Left ventricle myocardium superior (tissue), 1 donor: ENCODE data around the gene MAP3K5. TPM values are rescaled to one million over a fixed set of nuclear protein-coding genes. Genes with fewer than 3 reads are reported as not detected.
"Not testable (repeated sequence)": the region's sequence is repeated elsewhere in the genome, so short reads cannot be mapped to it uniquely, and the experiment has no call there.

Experiments used
- ATAC-seq: fragments of 200-7000 bp; cut with Tn5 transposase; one replicate; pipeline ENCODE4 v1.9.1; 2020; ENCODE audit warnings: mild to moderate bottlenecking, moderate library complexity
- DNase-seq: peaks from one replicate; pipeline ENCODE4 v3.0.0-alpha.2; 2020
- intact Hi-C: fragments of 100-400 bp; cut with micrococcal nuclease; formaldehyde crosslinking; loops from one replicate; pipeline ENCODE4 v1.11.0; 2022
- total RNA-seq: library from RNA; stranded (reverse); fragmentation: NEBNext Ultra II Directional; extraction: Animal tissue kit (Norgen Biotek cat#: 25700); gene quantifications from one replicate; pipeline ENCODE4 v1.2.1, GENCODE V29; 2021
- donor health status: DM: no; HTN: yes; CAD: no; lungs with severe emphysema.

The MAP3K5 gene
- total RNA-seq, 1 donor from 2014 or later: 38.5 TPM

GRCh38 chr6:136775081-136775480 is 17.2 kb downstream of the MAP3K5 start:
- no peak for ATAC-seq
- DNase-seq: no peak
- intact Hi-C loops: no loop called here

GRCh38 chr6:136774228-136775041 is 17.8 kb downstream of the MAP3K5 start:
- intact Hi-C loops: no loop called here
- ATAC-seq: no peak

DNA sequence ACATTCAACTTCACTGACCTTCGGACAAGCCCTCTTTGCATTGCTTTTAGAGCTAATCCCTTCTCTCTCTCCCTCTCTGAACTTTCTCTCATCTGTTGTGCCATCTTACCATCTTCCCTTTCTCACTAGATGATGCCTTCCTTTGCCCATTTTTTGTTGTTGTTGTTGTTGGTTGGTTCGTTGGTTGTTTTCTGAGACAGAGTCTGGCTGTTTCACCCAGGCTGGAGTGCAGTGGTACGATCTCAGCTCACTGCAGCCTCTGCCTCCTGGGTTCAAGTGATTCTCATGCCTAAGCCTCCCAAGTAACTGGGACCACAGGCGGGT is 18.8 kb downstream of the MAP3K5 start:
- DNase-seq (no peak), ATAC-seq (peak; percentile 5)
- intact Hi-C loops: no loop called here

More at GRCh38 chr6:136774228-136775041, 17.8 kb downstream of the MAP3K5 start:
- DNase-seq: no peak

DNA sequence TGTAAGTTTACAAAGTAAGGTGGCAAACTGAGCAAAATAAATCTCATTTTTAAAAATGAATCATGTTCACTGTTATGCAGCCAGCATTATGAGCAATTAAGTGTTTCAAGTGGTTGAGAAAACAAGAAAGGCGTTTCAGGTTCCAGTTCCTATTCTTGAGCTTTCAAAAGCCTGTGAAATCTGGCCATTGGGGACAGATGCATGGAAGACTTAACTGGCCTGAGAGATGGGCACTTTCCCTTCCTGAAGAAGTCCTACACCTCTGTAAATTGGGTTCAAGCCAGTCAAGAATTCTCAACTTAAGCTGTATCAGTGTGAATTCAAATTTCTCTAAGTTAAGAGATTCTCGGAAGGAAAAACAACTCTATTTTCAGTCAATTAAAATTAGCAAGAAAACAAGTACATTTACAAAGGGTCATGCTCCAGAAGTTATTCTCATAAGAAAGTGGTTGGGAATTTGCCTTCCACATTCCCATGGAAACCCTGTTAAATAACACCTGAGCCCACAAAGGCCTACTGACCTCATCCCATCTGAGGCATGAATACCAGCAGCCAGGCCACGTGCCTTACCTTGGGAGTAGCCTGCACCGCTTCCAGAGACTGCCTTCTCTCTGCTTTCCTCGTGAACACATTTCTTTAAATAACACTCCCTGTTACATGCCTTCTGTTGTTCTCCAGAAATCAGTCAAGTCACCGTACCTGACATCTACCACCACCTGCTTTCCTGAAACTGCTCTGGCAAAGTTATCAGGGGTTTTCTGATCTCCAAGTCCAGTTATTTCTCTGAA is 19.4 kb downstream of the MAP3K5 start:
- DNase-seq (peak; percentile 56), ATAC-seq (peak; percentile 85)
- intact Hi-C loops: no loop called here

GRCh38 chr6:136771306-136771705 is 21.0 kb downstream of the MAP3K5 start:
- intact Hi-C loops: no loop called here
- no peak for ATAC-seq
- no peak for DNase-seq

DNA sequence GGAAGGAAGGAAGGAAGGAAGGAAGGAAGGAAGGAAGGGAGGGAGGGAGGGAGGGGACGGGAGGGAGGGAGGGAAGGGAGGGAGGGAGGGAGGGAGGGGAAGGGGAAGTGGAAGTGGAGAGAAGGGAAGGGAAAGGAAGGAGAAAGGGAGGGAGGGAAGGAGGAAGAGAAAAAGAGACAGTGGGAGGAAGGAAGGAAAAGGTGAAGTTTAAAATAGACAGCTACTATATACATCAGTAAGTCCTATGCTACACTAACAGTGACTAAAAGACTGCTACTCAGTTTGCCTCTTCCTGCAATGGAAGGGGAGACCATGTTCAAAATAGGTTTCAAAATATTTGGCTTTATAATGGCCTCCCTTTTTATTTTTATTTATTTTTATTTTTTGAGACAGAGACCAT is 22.5 kb downstream of the MAP3K5 start:
- DNase-seq (no peak), ATAC-seq (no peak)
- intact Hi-C loops: no loop called here

DNA sequence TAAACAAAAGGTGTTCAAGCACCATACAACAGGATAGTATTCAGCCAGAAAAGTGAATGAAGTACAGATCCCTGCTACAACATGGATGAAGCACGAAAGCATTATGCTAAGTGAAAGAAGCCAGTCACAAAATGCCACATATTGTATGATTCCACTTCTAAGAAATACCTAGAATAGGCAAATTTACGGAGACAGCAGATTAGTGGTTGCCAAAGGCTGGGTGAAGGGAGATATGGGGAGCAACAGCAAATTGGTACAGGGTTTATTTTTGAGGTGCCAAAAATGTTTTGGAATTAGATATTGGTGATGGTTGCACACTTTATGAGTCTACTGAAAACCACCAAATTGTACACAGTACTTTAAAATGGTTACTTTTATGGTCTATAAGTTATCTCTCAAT is 23.2 kb downstream of the MAP3K5 start:
- intact Hi-C loops: no loop called here
- DNase-seq (no peak), ATAC-seq (no peak)

- DNase-seq (no peak), ATAC-seq (no peak)
- intact Hi-C loops: no loop called here
Measured at GRCh38 chr6:136767570-136768309, 24.5 kb downstream of the MAP3K5 start.

GRCh38 chr6:136767103-136767502 is 25.2 kb downstream of the MAP3K5 start:
- no peak for DNase-seq
- ATAC-seq: no peak
- intact Hi-C loops: no loop called here

GRCh38 chr6:136766274-136766673 is 26.0 kb downstream of the MAP3K5 start:
- intact Hi-C loops: no loop called here
- DNase-seq (no peak), ATAC-seq (peak; percentile 23)

DNA sequence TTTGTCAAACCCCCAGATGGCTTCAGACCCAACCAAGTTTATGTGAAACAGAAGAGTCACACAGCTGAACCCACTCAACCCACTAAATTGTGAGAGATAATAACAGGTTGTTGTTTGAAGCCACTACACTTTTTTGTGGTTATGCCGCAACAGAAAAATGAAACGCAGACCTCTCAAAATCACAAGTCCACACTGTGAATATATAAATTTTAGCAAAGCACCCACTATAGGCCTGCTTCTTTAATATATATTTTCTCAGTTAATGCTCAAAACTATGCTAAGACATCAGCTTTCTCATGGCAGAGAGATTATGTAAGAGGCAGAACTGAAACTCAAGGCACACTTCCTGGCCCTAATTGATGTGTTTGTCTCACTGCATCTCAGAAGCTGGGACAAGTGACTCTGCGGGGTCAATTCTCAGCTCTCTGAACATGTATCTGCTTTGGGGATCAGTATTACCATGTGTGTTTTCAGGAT is 27.7 kb downstream of the MAP3K5 start:
- ATAC-seq (no peak), DNase-seq (no peak)
- intact Hi-C loops: no loop called here

GRCh38 chr6:136763716-136764516 is 28.4 kb downstream of the MAP3K5 start:
- DNase-seq (no peak), ATAC-seq (no peak)
- intact Hi-C loops: no loop called here

DNA sequence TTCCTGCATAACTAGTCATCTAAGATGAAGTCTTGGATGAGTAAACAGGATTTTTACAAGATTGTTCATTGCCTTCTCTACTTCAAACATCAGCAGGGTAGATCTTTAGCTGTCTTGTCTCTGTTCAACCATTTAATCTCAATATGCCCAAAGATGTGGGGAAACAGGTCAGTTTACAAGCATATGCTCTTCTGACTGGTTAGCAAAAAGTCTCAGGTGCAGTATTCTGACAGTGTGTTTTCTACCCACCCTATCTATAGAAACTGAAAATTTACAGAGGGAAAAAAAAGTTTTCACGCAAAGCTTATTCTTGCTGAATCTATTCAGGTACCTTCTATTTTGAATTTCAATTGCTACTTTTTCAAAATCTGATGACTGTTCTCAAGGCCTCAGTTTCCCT is 29.0 kb downstream of the MAP3K5 start:
- intact Hi-C loops: no loop called here
- ATAC-seq: no peak
- no peak for DNase-seq

DNA sequence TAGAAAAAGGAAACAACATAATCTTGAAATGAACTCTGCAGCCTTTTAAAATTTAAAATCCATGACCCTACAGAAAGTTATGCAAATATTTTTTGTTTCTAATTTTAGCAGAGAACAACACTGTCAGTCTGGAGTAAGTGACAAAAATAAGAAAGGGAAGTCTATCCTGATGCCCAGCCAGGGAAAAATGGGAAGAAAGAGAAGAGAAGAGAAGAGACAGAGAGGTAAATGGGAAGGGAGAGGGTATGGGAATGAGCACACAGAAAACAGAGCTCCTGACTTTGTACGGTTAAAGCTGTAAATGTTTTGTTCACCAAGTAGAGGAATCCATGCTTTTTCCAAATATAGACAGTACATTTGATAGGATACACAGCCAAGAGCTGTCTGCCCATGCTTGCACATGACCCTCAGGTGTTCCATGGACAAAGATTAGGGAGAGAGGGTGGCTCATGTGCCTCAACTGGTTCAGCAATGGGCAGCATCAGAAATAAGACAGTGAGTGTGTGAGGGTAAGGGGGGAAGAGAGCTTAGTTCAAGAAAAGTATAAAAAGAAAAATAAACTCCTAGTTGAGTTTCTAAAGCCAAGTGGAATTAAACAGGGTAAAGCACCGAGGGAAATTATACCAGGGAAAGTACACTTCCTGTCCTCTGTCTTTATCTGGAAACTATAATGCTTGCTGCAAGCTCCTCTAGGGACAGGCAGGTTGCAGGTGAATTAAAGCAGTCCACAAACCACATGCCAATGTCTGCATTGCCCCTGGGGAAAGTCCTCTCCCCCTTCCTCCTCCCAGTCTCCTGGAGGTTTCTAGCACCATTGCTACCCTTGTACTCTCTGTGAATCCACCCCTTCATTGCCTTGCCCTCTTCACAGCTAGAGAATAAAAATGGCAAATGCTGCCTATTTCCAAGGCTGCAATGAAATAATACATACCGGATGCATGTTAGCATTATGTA is 30.0 kb downstream of the MAP3K5 start:
- DNase-seq (no peak), ATAC-seq (peak; percentile 84)
- intact Hi-C loops: no loop called here

DNA sequence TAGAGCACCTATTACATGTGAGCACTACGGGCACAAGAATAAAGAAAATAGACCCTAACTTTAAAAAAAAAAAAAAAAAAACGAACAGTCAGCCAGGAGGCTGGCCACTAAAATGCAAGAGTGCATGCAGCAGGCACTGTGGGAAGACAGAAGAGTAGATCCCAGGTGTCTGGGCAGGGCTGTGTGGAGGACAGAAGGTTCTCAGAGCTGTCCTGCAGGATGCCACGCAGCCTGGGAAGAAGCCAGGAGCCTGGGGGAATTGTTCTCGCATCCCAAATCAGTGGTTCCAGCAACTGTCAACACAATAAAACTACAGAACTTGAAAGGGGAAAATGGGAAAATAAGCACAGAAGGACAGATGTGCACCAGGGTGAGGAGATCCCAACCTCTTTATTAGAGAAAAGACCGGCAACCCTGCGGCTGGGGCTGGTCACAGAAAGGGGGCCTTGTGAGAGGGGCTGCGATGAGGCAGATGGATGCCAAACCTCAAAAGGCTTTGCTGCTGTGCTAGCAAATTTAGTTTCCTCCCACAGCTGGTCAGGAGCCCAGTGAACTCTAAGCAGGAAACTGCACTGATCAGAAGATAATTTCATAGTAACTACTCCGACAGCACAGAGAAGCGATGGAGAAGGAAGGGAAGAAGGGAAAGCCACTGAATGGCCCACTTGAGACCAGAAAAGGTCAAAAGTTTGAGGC is 30.9 kb downstream of the MAP3K5 start:
- ATAC-seq (peak; percentile 66), DNase-seq (peak; percentile 58)
- intact Hi-C loops: no loop called here

DNA sequence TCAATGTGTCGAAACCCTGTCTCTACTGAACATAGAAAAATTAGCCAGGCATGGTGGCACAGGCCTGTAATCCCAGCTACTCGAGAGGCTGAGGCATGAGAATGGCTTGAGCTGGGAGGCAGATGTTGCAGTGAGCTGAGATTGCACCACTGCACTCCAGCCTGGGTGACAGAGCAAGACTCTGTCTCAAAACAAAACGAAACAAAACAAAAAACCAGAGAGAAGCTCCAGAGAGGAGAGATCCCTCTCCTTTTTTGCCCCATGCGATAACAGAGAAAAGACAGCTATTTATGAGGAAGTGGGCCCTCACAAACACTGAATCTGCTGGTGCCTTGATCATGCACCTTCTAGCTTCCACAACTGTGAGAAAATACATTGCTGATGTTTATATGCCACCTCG is 31.5 kb downstream of the MAP3K5 start:
- peak; percentile 9 for ATAC-seq
- DNase-seq, intact Hi-C loops: not testable (repeated sequence)

GRCh38 chr6:136757150-136757549 is 35.1 kb downstream of the MAP3K5 start:
- intact Hi-C loops: no loop called here
- DNase-seq: no peak
- no peak for ATAC-seq
